ENCODE data around the gene KBTBD4. TPM values are rescaled to one million over a fixed set of nuclear protein-coding genes. Genes with fewer than 3 reads are reported as not detected.

The KBTBD4 gene
- total RNA-seq, 1 experiment from 2014 or later, result 12.3 TPM

DNA sequence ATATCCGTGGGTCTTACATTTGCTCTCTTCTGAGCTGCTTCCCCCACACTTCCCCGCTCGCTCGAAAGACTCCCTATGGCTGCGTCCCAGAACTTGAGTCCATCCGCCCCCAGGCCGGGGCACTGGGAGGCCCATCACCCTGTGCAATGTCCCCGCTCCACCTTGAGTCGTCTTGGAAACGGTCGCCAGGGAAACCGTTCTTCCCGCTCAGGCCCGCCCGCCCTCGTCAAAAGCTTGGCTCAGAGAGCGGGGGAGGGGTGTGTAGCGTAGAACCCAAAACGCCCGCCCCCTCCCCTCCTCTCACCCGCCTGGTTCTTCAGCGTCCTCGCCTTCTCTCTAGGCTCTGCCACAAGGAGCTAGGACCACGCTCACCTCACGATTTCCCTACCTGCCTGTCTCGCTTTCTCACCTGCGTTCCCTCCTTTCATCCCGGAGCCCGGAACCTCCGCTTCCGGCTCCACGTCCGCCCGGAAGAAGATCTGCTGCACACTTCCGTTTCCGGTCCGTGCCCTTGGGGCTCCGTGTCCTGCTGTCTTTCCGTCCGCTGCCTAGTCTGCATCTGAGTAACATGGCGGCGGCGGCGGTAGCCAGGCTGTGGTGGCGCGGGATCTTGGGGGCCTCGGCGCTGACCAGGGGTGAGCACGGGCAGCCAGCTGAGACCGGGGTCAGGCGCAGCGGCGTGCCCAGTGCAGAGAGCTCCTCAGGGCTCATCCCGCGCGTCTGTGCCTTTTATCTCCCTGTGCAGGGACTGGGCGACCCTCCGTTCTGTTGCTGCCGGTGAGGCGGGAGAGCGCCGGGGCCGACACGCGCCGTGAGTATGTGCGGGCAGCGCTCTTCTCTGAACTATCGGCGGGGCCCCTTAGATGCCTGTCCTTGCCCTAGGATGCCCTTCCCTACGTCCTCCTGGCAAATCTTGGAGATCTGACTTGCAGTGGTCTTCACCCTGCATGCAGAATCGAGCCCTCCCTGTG is at the start of gene KBTBD4, which contains the start of gene NDUFS3 (continued):
- TF ChIP-seq, protein P1, sequence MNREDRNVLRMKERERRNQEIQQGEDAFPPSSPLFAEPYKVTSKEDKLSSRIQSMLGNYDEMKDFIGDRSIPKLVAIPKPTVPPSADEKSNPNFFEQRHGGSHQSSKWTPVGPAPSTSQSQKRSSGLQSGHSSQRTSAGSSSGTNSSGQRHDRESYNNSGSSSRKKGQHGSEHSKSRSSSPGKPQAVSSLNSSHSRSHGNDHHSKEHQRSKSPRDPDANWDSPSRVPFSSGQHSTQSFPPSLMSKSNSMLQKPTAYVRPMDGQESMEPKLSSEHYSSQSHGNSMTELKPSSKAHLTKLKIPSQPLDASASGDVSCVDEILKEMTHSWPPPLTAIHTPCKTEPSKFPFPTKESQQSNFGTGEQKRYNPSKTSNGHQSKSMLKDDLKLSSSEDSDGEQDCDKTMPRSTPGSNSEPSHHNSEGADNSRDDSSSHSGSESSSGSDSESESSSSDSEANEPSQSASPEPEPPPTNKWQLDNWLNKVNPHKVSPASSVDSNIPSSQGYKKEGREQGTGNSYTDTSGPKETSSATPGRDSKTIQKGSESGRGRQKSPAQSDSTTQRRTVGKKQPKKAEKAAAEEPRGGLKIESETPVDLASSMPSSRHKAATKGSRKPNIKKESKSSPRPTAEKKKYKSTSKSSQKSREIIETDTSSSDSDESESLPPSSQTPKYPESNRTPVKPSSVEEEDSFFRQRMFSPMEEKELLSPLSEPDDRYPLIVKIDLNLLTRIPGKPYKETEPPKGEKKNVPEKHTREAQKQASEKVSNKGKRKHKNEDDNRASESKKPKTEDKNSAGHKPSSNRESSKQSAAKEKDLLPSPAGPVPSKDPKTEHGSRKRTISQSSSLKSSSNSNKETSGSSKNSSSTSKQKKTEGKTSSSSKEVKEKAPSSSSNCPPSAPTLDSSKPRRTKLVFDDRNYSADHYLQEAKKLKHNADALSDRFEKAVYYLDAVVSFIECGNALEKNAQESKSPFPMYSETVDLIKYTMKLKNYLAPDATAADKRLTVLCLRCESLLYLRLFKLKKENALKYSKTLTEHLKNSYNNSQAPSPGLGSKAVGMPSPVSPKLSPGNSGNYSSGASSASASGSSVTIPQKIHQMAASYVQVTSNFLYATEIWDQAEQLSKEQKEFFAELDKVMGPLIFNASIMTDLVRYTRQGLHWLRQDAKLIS (CRISPR knock-in tag; IDR thresholded peaks at IDR 0.05; ENCODE audit: borderline replicate concordance), result no peak
- peak; percentile 79; the same call in 1 of the 2 replicates for TF ChIP-seq CBFB (CRISPR knock-in tag; IDR thresholded peaks at IDR 0.05; ENCODE audit: low read depth)
- TF ChIP-seq CREM (CRISPR knock-in tag; IDR thresholded peaks at IDR 0.05), result peak; percentile 79; the same call in 1 of the 2 replicates
- TF ChIP-seq NR1H2 (CRISPR knock-in tag; IDR thresholded peaks at IDR 0.05), result peak; percentile 36; the same call in 1 of the 2 replicates
- TF ChIP-seq ESRRA (CRISPR knock-in tag; IDR thresholded peaks at IDR 0.05; ENCODE audit: borderline replicate concordance), result peak; percentile 96
- no peak for TF ChIP-seq SMAD4 (CRISPR knock-in tag; IDR thresholded peaks at IDR 0.05)
- TF ChIP-seq, protein P2, sequence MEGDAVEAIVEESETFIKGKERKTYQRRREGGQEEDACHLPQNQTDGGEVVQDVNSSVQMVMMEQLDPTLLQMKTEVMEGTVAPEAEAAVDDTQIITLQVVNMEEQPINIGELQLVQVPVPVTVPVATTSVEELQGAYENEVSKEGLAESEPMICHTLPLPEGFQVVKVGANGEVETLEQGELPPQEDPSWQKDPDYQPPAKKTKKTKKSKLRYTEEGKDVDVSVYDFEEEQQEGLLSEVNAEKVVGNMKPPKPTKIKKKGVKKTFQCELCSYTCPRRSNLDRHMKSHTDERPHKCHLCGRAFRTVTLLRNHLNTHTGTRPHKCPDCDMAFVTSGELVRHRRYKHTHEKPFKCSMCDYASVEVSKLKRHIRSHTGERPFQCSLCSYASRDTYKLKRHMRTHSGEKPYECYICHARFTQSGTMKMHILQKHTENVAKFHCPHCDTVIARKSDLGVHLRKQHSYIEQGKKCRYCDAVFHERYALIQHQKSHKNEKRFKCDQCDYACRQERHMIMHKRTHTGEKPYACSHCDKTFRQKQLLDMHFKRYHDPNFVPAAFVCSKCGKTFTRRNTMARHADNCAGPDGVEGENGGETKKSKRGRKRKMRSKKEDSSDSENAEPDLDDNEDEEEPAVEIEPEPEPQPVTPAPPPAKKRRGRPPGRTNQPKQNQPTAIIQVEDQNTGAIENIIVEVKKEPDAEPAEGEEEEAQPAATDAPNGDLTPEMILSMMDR (IDR thresholded peaks at IDR 0.05), result no peak
- 0 out of 2 replicates have a peak, but pooled peaks have one; percentile 50 for TF ChIP-seq TEAD4 (CRISPR knock-in tag; IDR thresholded peaks at IDR 0.05)
- peak; percentile 56 for TF ChIP-seq SMAD3 (CRISPR knock-in tag; IDR thresholded peaks at IDR 0.05; ENCODE audit: borderline replicate concordance)
- peak; percentile 70; the same call in 1 of the 2 replicates for TF ChIP-seq NR2C2 (CRISPR knock-in tag; IDR thresholded peaks at IDR 0.05)
- TF ChIP-seq TCF7 (CRISPR knock-in tag; IDR thresholded peaks at IDR 0.05; ENCODE audit: low read depth), result 0 out of 2 replicates have a peak, but pooled peaks have one; percentile 56
- TF ChIP-seq, protein P3, sequence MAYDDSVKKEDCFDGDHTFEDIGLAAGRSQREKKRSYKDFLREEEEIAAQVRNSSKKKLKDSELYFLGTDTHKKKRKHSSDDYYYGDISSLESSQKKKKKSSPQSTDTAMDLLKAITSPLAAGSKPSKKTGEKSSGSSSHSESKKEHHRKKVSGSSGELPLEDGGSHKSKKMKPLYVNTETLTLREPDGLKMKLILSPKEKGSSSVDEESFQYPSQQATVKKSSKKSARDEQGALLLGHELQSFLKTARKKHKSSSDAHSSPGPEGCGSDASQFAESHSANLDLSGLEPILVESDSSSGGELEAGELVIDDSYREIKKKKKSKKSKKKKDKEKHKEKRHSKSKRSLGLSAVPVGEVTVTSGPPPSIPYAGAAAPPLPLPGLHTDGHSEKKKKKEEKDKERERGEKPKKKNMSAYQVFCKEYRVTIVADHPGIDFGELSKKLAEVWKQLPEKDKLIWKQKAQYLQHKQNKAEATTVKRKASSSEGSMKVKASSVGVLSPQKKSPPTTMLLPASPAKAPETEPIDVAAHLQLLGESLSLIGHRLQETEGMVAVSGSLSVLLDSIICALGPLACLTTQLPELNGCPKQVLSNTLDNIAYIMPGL (CRISPR knock-in tag; IDR thresholded peaks at IDR 0.05), result peak; percentile 60; the same call in 1 of the 2 replicates
- TF ChIP-seq PRRX2 (CRISPR knock-in tag; IDR thresholded peaks at IDR 0.05), result peak; percentile 40; the same call in 1 of the 2 replicates
- TF ChIP-seq ATF1 (CRISPR knock-in tag; IDR thresholded peaks at IDR 0.05), result peak; percentile 56; the same call in 1 of the 2 replicates
- peak; percentile 79; the same call in 1 of the 2 replicates for TF ChIP-seq CREB1 (CRISPR knock-in tag; IDR thresholded peaks at IDR 0.05)
- no peak for TF ChIP-seq RORB (CRISPR knock-in tag; IDR thresholded peaks at IDR 0.05)
- TF ChIP-seq, protein P4, sequence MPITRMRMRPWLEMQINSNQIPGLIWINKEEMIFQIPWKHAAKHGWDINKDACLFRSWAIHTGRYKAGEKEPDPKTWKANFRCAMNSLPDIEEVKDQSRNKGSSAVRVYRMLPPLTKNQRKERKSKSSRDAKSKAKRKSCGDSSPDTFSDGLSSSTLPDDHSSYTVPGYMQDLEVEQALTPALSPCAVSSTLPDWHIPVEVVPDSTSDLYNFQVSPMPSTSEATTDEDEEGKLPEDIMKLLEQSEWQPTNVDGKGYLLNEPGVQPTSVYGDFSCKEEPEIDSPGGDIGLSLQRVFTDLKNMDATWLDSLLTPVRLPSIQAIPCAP (CRISPR knock-in tag; IDR thresholded peaks at IDR 0.05), result peak; percentile 93
- TF ChIP-seq, protein P5, sequence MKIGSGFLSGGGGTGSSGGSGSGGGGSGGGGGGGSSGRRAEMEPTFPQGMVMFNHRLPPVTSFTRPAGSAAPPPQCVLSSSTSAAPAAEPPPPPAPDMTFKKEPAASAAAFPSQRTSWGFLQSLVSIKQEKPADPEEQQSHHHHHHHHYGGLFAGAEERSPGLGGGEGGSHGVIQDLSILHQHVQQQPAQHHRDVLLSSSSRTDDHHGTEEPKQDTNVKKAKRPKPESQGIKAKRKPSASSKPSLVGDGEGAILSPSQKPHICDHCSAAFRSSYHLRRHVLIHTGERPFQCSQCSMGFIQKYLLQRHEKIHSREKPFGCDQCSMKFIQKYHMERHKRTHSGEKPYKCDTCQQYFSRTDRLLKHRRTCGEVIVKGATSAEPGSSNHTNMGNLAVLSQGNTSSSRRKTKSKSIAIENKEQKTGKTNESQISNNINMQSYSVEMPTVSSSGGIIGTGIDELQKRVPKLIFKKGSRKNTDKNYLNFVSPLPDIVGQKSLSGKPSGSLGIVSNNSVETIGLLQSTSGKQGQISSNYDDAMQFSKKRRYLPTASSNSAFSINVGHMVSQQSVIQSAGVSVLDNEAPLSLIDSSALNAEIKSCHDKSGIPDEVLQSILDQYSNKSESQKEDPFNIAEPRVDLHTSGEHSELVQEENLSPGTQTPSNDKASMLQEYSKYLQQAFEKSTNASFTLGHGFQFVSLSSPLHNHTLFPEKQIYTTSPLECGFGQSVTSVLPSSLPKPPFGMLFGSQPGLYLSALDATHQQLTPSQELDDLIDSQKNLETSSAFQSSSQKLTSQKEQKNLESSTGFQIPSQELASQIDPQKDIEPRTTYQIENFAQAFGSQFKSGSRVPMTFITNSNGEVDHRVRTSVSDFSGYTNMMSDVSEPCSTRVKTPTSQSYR (CRISPR knock-in tag; IDR thresholded peaks at IDR 0.05), result peak; percentile 94
- no peak for TF ChIP-seq ZNF317 (CRISPR knock-in tag; IDR thresholded peaks at IDR 0.05; ENCODE audit: borderline replicate concordance, low read depth)
- TF ChIP-seq JUN (CRISPR knock-in tag; IDR thresholded peaks at IDR 0.05), result peak; percentile 25; the same call in 1 of the 2 replicates

Measured in WTC11 (cell line).